HG02759 (cell line): ENCODE measurements around the gene TENM4.
"Not testable (repeated sequence)": the region's sequence is repeated elsewhere in the genome, so short reads cannot be mapped to it uniquely, and the experiment has no call there.

Experiments used
- ATAC-seq: cut with Tn5 transposase; IDR thresholded peaks from one replicate; pipeline ENCODE4 v1.9.1; 2021; ENCODE audit warnings: mild to moderate bottlenecking, moderate library complexity; ENCODE audit not compliant: unreplicated experiment

TENM4 gene

DNA sequence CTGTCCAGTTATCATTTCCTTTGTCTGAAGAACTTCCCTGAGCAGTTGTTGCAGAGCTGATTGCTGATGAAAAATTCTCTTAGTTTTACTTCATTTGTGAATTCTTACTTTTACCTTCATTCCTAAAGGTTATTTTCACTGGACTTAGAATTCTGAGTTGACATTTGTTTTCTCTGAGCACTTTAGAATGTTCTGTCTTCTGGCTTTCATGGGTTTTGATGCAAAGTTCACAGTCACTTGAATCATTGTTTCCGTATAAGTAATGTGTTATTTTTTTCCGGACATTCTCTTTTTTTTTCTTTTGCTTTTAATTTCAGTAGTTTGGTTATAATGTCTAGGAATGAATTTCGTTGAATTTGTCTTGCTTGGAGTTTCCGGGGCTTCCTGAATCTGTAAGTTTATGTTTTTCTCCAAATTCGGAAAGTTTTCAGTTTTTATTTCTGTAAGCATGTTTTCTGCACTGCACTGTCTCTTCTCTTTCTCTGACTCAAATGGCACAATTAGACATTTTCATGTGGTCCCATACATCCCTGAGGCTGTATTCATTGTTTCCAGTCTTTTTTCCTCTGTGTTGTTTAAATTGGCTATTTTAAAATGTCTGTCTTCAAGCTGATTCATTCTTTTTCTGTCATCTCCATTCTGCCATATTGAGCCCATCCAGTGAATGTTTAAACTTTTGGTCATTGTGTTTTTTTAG is 797.7 kb downstream of the TENM4 start:
- ATAC-seq = no peak

DNA sequence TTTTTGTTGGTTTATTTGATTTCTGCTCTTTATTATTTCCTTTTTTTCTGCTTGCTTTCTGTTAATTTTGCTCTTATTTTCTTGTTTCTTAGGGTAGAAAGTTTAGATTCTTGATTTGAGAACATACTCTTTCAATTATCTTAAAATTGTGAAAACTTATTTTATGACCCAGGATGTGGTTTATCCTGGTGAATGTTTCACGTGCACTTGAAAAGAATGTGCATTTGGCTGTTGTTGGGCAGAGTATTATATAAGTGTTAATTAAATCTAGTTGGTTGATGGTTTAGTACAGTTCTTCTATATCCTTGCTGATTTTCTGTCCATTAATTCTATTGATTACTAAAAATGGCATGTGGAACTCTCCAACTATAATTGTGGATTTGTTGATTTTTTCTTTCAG is 799.3 kb downstream of the TENM4 start:
- no peak for ATAC-seq

GRCh38 chr11:78638704-78639380 is 802.0 kb downstream of the TENM4 start:
- ATAC-seq = no peak

GRCh38 chr11:78637527-78637926 is 803.3 kb downstream of the TENM4 start:
- ATAC-seq = not testable (repeated sequence)

GRCh38 chr11:78635814-78636506 is 804.9 kb downstream of the TENM4 start:
- peak; percentile 43 for ATAC-seq

- ATAC-seq = no peak
Observed at GRCh38 chr11:78633516-78634310, 807.1 kb downstream of the TENM4 start.

- no peak for ATAC-seq
Observed at GRCh38 chr11:78630561-78631303, 810.1 kb downstream of the TENM4 start.

GRCh38 chr11:78630155-78630554 is 810.7 kb downstream of the TENM4 start:
- no peak for ATAC-seq

- no peak for ATAC-seq
Observed at GRCh38 chr11:78622666-78623065, 818.2 kb downstream of the TENM4 start.

DNA sequence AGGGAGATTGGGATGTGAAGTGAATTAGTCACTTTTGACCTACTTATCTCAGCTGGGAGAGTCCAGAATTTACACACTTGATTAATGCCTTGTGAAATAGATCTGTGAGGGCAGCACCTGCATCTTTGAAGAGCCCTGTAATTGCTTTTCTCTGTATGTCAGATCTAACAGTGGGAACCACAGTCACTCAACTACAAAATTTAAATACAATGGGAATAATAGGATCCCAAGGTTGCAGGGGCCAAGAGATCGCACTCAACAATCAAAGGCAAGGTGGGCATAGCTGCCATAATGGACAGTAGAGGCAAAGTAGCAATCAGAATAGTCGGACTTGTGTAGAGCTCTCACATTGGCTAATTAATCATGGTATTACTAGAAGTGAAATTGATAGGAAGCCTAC is 820.7 kb downstream of the TENM4 start:
- no peak for ATAC-seq

DNA sequence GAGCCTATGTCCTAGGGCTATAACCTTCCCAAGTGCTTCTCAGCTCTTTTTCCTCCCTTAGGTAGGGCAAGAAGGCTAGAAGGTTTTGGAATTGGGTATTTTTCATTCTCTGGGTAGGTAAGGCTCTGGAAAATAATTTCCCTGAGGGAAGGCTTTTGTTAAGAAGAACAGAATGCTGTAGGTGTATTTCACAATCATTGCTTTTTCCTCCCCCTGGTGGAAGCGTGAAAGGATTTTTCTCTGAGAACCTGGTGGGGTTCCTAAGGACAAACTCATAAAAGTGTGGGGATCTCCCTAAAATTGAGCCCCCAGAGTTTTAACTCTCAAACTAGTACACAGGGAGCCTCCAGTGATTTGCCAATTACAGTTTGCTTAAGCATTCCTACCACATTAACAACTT is 825.1 kb downstream of the TENM4 start:
- ATAC-seq = no peak

DNA sequence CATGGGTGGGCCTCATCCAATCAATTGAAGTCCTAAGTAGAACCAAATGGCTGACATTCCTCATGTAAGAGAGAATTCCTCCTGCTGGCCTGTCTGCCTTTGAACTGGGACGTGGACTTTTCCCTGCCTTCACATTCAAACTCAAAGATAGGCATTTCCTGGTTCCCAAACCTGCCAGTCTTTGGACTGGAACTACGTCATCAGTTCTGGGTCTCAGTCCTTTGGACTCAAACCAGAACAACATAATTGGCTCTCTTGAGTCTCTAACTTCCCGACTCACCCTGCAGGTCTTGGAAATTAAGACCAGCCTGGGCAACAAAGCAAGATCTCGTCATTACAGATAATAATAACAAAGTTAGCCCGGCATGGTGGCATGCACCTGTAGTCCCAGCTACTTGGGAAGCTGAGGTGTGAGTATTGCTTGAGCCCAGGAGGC is 827.4 kb downstream of the TENM4 start:
- no peak for ATAC-seq

DNA sequence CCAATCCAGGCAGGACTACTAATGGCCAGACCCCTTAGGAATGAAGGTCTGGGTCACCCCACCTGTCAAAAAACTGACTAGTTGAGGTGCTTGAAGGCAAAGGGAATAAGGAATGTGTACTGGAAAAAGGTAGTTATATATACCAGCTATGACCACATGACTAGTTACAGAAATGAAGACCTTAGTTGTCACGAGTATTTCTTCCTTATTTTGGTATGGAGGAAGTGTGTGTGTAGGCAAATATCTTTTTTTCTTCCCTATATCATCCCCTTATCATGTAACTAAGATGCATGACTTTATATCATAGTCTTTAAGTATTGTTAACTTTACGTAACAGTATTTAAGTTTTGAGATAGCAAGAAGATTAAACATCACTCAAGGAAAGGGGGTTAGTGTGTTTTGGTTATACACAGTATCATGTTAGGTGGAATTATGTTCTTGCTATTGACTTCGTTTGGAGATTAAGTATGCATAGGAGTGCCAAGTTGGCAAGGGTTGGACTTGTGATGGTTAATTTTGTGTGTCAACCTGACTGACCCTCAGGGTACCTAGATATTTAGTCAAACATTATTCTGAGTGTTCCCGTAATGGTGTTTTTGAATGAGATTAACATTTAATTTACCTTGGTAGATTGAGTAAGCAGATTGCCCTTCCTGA is 828.0 kb downstream of the TENM4 start:
- no peak for ATAC-seq

GRCh38 chr11:78609321-78609720 is 831.5 kb downstream of the TENM4 start:
- not testable (repeated sequence) for ATAC-seq

DNA sequence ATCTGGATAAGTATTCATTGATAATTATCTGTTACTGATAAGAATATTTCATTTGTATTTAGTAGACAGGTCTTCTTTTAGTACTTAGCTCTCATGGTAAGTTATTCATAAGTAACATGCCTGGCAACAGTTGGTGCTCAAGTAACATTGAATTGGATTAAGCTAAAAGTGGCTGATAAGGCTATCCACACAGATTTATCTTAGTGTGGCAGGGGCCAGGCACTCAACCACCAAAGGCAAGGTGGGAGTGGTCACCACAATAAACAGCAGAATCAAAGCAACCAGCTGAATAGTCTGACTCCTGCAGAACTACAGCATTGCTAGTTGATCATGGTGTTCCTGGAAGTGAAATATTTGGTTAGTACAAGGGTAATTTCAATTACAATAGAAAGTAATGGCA is 833.1 kb downstream of the TENM4 start:
- ATAC-seq = no peak

DNA sequence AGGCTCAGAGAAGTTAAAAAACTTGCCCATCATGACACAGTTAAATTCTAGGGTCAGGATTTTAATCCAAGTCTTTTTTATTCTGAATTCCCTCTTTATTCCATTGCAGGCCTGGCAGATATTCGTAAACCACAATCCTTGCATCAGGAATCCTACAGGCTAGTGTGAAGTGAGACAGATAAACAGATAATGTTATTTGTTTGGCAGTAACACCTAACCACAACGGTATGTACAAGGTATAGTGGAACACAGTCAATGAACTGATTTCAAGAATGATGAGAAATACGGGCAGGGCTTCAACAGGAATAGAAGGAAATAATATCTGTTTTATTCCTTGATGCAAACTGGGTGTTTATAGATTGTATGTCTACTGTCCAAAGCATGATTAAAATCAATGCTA is 834.2 kb downstream of the TENM4 start:
- no peak for ATAC-seq

DNA sequence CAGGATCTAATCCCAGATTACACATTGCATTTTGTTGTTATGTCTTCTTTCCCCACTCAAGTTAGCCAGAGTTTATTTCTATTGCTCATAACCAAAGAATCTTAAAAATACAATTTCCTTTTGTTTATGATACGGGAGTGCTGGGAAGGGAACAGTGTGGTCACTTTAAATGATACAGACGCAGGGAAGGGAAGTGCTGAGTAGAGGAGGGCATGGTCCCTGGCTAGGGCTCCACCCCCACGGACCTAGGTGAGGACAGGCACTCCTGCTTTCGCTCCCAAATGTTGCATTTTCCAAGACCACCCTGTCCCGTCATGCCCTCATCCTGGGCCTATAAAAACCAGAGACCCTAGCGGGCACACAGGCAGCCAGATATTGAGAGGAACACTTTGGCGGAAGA is 835.5 kb downstream of the TENM4 start:
- ATAC-seq = no peak

DNA sequence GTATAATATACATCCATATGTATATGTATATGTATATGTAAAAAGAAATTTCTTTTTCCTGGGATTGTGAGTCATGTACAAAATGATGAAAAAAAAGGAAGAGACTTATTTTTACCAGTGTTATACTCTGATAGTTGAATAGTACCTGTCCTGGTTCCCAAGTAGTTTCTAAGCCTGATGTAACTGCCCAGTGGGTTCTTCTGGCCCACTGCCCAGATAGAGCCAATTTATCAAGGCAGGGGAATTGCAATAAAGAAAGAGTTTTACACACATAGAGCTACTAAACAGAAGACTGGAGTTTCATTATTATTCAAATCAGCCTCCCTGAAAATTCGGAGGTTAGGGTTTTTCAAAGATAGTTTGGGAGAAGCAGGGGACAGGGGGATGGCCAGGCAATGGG is 837.0 kb downstream of the TENM4 start:
- no peak for ATAC-seq
